Astrocyte (in vitro differentiated cells and primary cell): ENCODE measurements around the gene SDK1.

Source experiments
- EZH2 ChIP-seq: IDR thresholded peaks from 2 replicates; pipeline ENCODE4 v1.6.1; 2012; ENCODE audit warnings: mild to moderate bottlenecking, low read length, inconsistent platforms; ENCODE audit not compliant: insufficient read depth
- TF ChIP-seq, protein P1 (sequence below): IDR thresholded peaks from 2 replicates; pipeline ENCODE4 v1.5.1; 2011; ENCODE audit warnings: low read depth, mild to moderate bottlenecking, inconsistent platforms, low read length, moderate library complexity; ENCODE audit not compliant: insufficient read depth

DNA sequence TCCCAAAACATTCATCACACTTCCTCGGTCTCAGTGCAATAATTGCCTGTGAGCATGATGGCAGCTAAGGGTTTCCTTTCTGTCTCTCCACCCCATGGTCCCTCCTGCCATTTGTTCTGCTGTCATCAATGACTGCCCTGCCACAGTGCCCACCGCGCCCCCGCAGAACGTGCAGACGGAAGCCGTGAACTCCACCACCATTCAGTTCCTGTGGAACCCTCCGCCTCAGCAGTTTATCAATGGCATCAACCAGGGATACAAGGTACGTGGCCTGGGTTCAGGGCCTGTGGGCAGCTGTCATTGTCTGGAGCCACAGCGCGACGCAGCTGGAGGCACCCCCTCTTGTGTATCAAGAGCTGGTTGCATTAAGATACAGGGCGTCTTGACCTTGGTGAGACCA lies 748.1 kb downstream of the SDK1 start:
- TF ChIP-seq, protein P1, sequence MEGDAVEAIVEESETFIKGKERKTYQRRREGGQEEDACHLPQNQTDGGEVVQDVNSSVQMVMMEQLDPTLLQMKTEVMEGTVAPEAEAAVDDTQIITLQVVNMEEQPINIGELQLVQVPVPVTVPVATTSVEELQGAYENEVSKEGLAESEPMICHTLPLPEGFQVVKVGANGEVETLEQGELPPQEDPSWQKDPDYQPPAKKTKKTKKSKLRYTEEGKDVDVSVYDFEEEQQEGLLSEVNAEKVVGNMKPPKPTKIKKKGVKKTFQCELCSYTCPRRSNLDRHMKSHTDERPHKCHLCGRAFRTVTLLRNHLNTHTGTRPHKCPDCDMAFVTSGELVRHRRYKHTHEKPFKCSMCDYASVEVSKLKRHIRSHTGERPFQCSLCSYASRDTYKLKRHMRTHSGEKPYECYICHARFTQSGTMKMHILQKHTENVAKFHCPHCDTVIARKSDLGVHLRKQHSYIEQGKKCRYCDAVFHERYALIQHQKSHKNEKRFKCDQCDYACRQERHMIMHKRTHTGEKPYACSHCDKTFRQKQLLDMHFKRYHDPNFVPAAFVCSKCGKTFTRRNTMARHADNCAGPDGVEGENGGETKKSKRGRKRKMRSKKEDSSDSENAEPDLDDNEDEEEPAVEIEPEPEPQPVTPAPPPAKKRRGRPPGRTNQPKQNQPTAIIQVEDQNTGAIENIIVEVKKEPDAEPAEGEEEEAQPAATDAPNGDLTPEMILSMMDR: no peak
- TF ChIP-seq EZH2: no peak
